Mesendoderm (in vitro differentiated cells): ENCODE results near the gene BCL3.
"Not testable (repeated sequence)": the region's sequence is repeated elsewhere in the genome, so short reads cannot be mapped to it uniquely, and the experiment has no call there.

ENCODE experiments used
- DNase-seq: peaks from one replicate; pipeline ENCODE4 v3.0.0; 2013
- H2AK5ac ChIP-seq: 2 replicates; pipeline ENCODE4 v1.6.1; 2013; ENCODE audit warnings: low read length, inconsistent platforms
- H2BK120ac ChIP-seq: 2 replicates; pipeline ENCODE4 v1.6.1; 2013; ENCODE audit warnings: low read depth, mild to moderate bottlenecking, low read length, moderate library complexity, mixed read lengths
- H2BK15ac ChIP-seq: replicated peaks from 2 replicates; pipeline ENCODE4 v1.6.1; 2013; ENCODE audit warnings: low read depth, mild to moderate bottlenecking, moderate library complexity
- H2BK5ac ChIP-seq: 2 replicates; pipeline ENCODE4 v1.6.1; 2013; ENCODE audit warnings: low read length, inconsistent platforms
- H3K18ac ChIP-seq: 2 replicates; pipeline ENCODE4 v1.6.1; 2013; ENCODE audit warnings: mild to moderate bottlenecking, low read length, mixed read lengths
- H3K23ac ChIP-seq: one replicate; pipeline ENCODE4 v1.6.1; 2013; ENCODE audit warnings: low read length
- H3K27ac ChIP-seq: 2 replicates; pipeline ENCODE4 v1.5.1; 2013; ENCODE audit warnings: low read depth, mild to moderate bottlenecking, inconsistent platforms, low read length, moderate library complexity
- H3K27me3 ChIP-seq: 2 replicates; pipeline ENCODE4 v1.6.1; 2013; ENCODE audit warnings: low read length, control low read depth, mild to moderate bottlenecking, inconsistent platforms; ENCODE audit not compliant: insufficient read depth, poor library complexity
- H3K36me3 ChIP-seq: 2 replicates; pipeline ENCODE4 v1.6.1; 2013; ENCODE audit warnings: low read length, inconsistent platforms; ENCODE audit not compliant: control insufficient read depth, insufficient read depth
- H3K4ac ChIP-seq: one replicate; pipeline ENCODE4 v1.6.1; 2013; ENCODE audit warnings: low read depth, mild to moderate bottlenecking, low read length, moderate library complexity
- H3K4me1 ChIP-seq: 2 replicates; pipeline ENCODE4 v1.6.1; 2013; ENCODE audit warnings: low read depth, low read length, inconsistent platforms; ENCODE audit not compliant: control insufficient read depth
- H3K4me2 ChIP-seq: 2 replicates; pipeline ENCODE4 v1.6.1; 2013; ENCODE audit warnings: low read length
- H3K4me3 ChIP-seq: 2 replicates; pipeline ENCODE4 v1.5.1; 2013; ENCODE audit warnings: mild to moderate bottlenecking, low read length
- H3K56ac ChIP-seq: one replicate; pipeline ENCODE4 v1.6.1; 2013; ENCODE audit warnings: low read length
- H3K79me1 ChIP-seq: 2 replicates; pipeline ENCODE4 v1.6.1; 2013; ENCODE audit warnings: low read length, inconsistent platforms
- H3K79me2 ChIP-seq: 2 replicates; pipeline ENCODE4 v1.6.1; 2013; ENCODE audit warnings: mild to moderate bottlenecking, low read length; ENCODE audit not compliant: control insufficient read depth, insufficient read depth
- H3K9ac ChIP-seq: 2 replicates; pipeline ENCODE4 v1.6.1; 2013; ENCODE audit warnings: low read length, inconsistent platforms
- H4K5ac ChIP-seq: one replicate; pipeline ENCODE4 v1.6.1; 2013; ENCODE audit warnings: low read length
- H4K8ac ChIP-seq: one replicate; pipeline ENCODE4 v1.6.1; 2013; ENCODE audit warnings: low read depth, mild to moderate bottlenecking, control low read depth, low read length, moderate library complexity
- WGBS: extraction: QIAGEN DNeasy Blood & Tissue Kit; methylation state at CpG from one replicate; pipeline ENCODE4 v1.1.7; 2013; ENCODE audit warnings: low lambda C conversion rate, missing lambda C conversion rate; ENCODE audit not compliant: insufficient coverage; ENCODE audit errors: extremely low coverage; 5-methylcytosine and 5-hydroxymethylcytosine counted together

BCL3 gene

GRCh38 chr19:44781694-44782093 is 33.2 kb downstream of the BCL3 start:
- not testable (repeated sequence) for H2BK5ac ChIP-seq, H2BK120ac ChIP-seq, H3K79me2 ChIP-seq, H2BK15ac ChIP-seq, H3K27ac ChIP-seq, DNase-seq, H3K79me1 ChIP-seq, H3K4me3 ChIP-seq, H3K4me1 ChIP-seq, H4K5ac ChIP-seq, H3K36me3 ChIP-seq, H3K27me3 ChIP-seq, H2AK5ac ChIP-seq, H3K23ac ChIP-seq, H3K56ac ChIP-seq, H3K4me2 ChIP-seq, H3K4ac ChIP-seq, H3K9ac ChIP-seq, H4K8ac ChIP-seq, H3K18ac ChIP-seq
- WGBS: no CpG with 5 or more reads among the region's 2 CpGs

- Histone ChIP-seq H2BK15ac (no peak overlapping the region), H3K27me3 (no peaks in the 10 kb centered on the region), H3K79me2 (no peaks in the 10 kb centered on the region), H3K4me1 (no peaks in the 10 kb centered on the region), H3K27ac (no peak overlapping the region), H4K8ac (no peak overlapping the region), H3K4me3 (no peak overlapping the region), H3K9ac (no peak overlapping the region), H3K23ac (no peak overlapping the region), H4K5ac (no peak overlapping the region), H2BK5ac (no peak overlapping the region), H3K36me3 (no peaks in the 10 kb centered on the region), H3K4ac (no peak overlapping the region), H3K79me1 (no peaks in the 10 kb centered on the region), H3K4me2 (no peak overlapping the region), H3K56ac (no peak overlapping the region), H2AK5ac (no peak overlapping the region), H3K18ac (no peak overlapping the region), H2BK120ac (no peak overlapping the region)
- DNase-seq: peak; percentile 36
- no CpG with 5 or more reads among the region's 5 CpGs for WGBS
Measured at GRCh38 chr19:44782729-44783128, 34.2 kb downstream of the BCL3 start.

GRCh38 chr19:44783545-44783944 is 35.0 kb downstream of the BCL3 start:
- Histone ChIP-seq H2BK5ac (no peak overlapping the region), H3K4me2 (no peak overlapping the region), H3K27ac (no peak overlapping the region), H3K56ac (no peak overlapping the region), H3K4me1 (no peaks in the 10 kb centered on the region), H3K23ac (no peak overlapping the region), H3K79me2 (no peaks in the 10 kb centered on the region), H3K79me1 (no peaks in the 10 kb centered on the region), H2BK15ac (no peak overlapping the region), H3K4me3 (no peak overlapping the region), H4K8ac (no peak overlapping the region), H3K27me3 (no peaks in the 10 kb centered on the region), H3K18ac (no peak overlapping the region), H3K9ac (no peak overlapping the region), H2BK120ac (no peak overlapping the region), H3K36me3 (no peaks in the 10 kb centered on the region), H2AK5ac (no peak overlapping the region), H4K5ac (no peak overlapping the region), H3K4ac (no peak overlapping the region)
- no peak for DNase-seq
- no CpG with 5 or more reads among the region's 4 CpGs for WGBS

- Histone ChIP-seq H3K9ac (no peak overlapping the region), H3K36me3 (no peaks in the 10 kb centered on the region), H3K27me3 (no peaks in the 10 kb centered on the region), H3K4me3 (no peak overlapping the region), H2BK120ac (no peak overlapping the region), H3K79me1 (no peaks in the 10 kb centered on the region), H3K79me2 (no peaks in the 10 kb centered on the region), H3K56ac (no peak overlapping the region), H2BK5ac (no peak overlapping the region), H2BK15ac (no peak overlapping the region), H2AK5ac (no peak overlapping the region), H3K4me2 (no peak overlapping the region), H3K4ac (no peak overlapping the region), H4K5ac (no peak overlapping the region), H3K27ac (no peak overlapping the region), H3K4me1 (no peaks in the 10 kb centered on the region), H3K23ac (no peak overlapping the region), H3K18ac (no peak overlapping the region), H4K8ac (no peak overlapping the region)
- no peak for DNase-seq
- no CpG with 5 or more reads among the region's 3 CpGs for WGBS
Measured at GRCh38 chr19:44785271-44785670, 36.8 kb downstream of the BCL3 start.

- no peak overlapping the region for H2BK15ac ChIP-seq
- no peak overlapping the region for H3K4me2 ChIP-seq
- H2BK120ac ChIP-seq: no peak overlapping the region
- H3K18ac ChIP-seq: no peak overlapping the region
- H3K23ac ChIP-seq: no peak overlapping the region
- no peak overlapping the region for H3K9ac ChIP-seq
- no CpG with 5 or more reads among the region's 15 CpGs for WGBS
- H3K4me3 ChIP-seq: no peak overlapping the region
- no peaks in the 10 kb centered on the region for H3K79me2 ChIP-seq
- no peak overlapping the region for H2BK5ac ChIP-seq
- no peaks in the 10 kb centered on the region for H3K36me3 ChIP-seq
- no peak overlapping the region for H3K56ac ChIP-seq
- H4K8ac ChIP-seq: no peak overlapping the region
- no peaks in the 10 kb centered on the region for H3K79me1 ChIP-seq
- no peaks in the 10 kb centered on the region for H3K27me3 ChIP-seq
- H4K5ac ChIP-seq: no peak overlapping the region
- H2AK5ac ChIP-seq: no peak overlapping the region
- H3K27ac ChIP-seq: no peak overlapping the region
- H3K4ac ChIP-seq: no peak overlapping the region
- H3K4me1 ChIP-seq: no peaks in the 10 kb centered on the region
- DNase-seq: no peak
Measured at GRCh38 chr19:44785993-44786392, 37.5 kb downstream of the BCL3 start.

- Histone ChIP-seq H3K18ac (no peak overlapping the region), H4K8ac (no peak overlapping the region), H3K4me3 (no peak overlapping the region), H2BK120ac (no peak overlapping the region), H2BK15ac (no peak overlapping the region), H3K4me1 (no peaks in the 10 kb centered on the region), H3K9ac (no peak overlapping the region), H2BK5ac (no peak overlapping the region), H3K4ac (no peak overlapping the region), H3K79me1 (no peaks in the 10 kb centered on the region), H2AK5ac (no peak overlapping the region), H3K4me2 (no peak overlapping the region), H3K23ac (no peak overlapping the region), H3K79me2 (no peaks in the 10 kb centered on the region), H3K56ac (no peak overlapping the region), H4K5ac (no peak overlapping the region), H3K27ac (no peak overlapping the region), H3K27me3 (no peaks in the 10 kb centered on the region), H3K36me3 (no peaks in the 10 kb centered on the region)
- WGBS: no CpG with 5 or more reads among the region's 6 CpGs
- no peak for DNase-seq
Measured at GRCh38 chr19:44788971-44789370, 40.5 kb downstream of the BCL3 start.
